Endothelial cell of umbilical vein (primary cell): ENCODE results near the gene FCRL2. TPM values are rescaled to one million over a fixed set of nuclear protein-coding genes. Genes with fewer than 3 reads are reported as not detected.

ENCODE experiments used
- BruUV-seq: library from RNA; stranded (reverse); fragments of 400-500 nt; replicated peaks from 2 replicates; lab custom pipeline; 2021; lab: Mats Ljungman, UMichigan
- CTCF ChIA-PET: fragments of 300-600, 350-600 bp; sonication (Branson Sonifier 250); formaldehyde crosslinking; loops from one replicate; lab custom pipeline; 2021; ENCODE audit warnings: antibody characterized with exemption, inconsistent platforms; lab: Charles Lee
- POLR2A ChIA-PET: fragments of 300-600, 350-600 bp; sonication (Branson Sonifier 250); formaldehyde crosslinking; loops from one replicate; lab custom pipeline; 2021; ENCODE audit warnings: antibody characterized with exemption, inconsistent platforms; lab: Charles Lee
- DNase-seq: peaks from one replicate; pipeline ENCODE4 v3.0.0-alpha.2; 2011; ENCODE audit warnings: low read depth, low spot score
- FAIRE-seq: peaks from 2 replicates; lab custom pipeline; 2011; peaks lifted over from hg19 to GRCh38; lab: Jason Lieb, UNC
- H2AFZ ChIP-seq: 2 replicates; pipeline ENCODE4 v1.6.0; 2012; ENCODE audit warnings: low read depth, low read length, control low read depth, inconsistent platforms
- H3K27ac ChIP-seq: 2 replicates; pipeline ENCODE4 v1.5.1; 2011; ENCODE audit warnings: low read depth, mild to moderate bottlenecking, control low read depth, low read length, moderate library complexity; ENCODE audit not compliant: insufficient read depth
- H3K27me3 ChIP-seq, 2 experiments: 2 replicates each; pipeline versions ENCODE4 v1.6.0 to v1.6.1; 2011; ENCODE audit warnings: low read length in 2 of 2, mixed read lengths in 1 of 2; ENCODE audit not compliant: control insufficient read depth in 2 of 2, insufficient read depth in 2 of 2
- H3K36me3 ChIP-seq, 2 experiments: 2 replicates in 1 of 2; 3 replicates in 1 of 2; pipeline ENCODE4 v1.5.1; 2011; ENCODE audit warnings: low read length in 2 of 2, mild to moderate bottlenecking in 1 of 2, moderate library complexity in 1 of 2; ENCODE audit not compliant: control insufficient read depth in 2 of 2, insufficient read depth in 2 of 2; ENCODE audit errors: extremely low read depth in 1 of 2
- H3K4me1 ChIP-seq: 3 replicates; pipeline ENCODE4 v1.5.1; 2011; ENCODE audit warnings: mild to moderate bottlenecking, low read length; ENCODE audit not compliant: control insufficient read depth, insufficient read depth; ENCODE audit errors: extremely low read depth
- H3K4me2 ChIP-seq: 2 replicates; pipeline ENCODE4 v1.6.1; 2011; ENCODE audit warnings: low read length, control low read depth, mixed read lengths; ENCODE audit not compliant: insufficient read depth
- H3K4me3 ChIP-seq, 3 experiments: fragments of 200-600 bp in 1 of 3; sonication (generic), shearing (Covaris generic) in 1 of 3; replicated peaks in 1 of 3; 2 replicates each; pipeline ENCODE4 v1.5.1; 2011 to 2016; ENCODE audit warnings: control low read depth in 3 of 3, low read length in 3 of 3, mild to moderate bottlenecking in 2 of 3, inconsistent platforms in 1 of 3, low read depth in 1 of 3, moderate library complexity in 1 of 3; ENCODE audit not compliant: insufficient read depth in 1 of 3
- H3K79me2 ChIP-seq: 2 replicates; pipeline ENCODE4 v1.6.0; 2012; ENCODE audit warnings: low read length, inconsistent platforms; ENCODE audit not compliant: control insufficient read depth, insufficient read depth
- H3K9ac ChIP-seq: replicated peaks from 2 replicates; pipeline ENCODE3; 2011; ENCODE audit warnings: low read length, control low read depth; ENCODE audit not compliant: insufficient read depth; ENCODE audit errors: extremely low read depth
- H3K9me1 ChIP-seq: replicated peaks from 3 replicates; pipeline ENCODE4 v1.6.0; 2011; ENCODE audit warnings: mild to moderate bottlenecking, low read length; ENCODE audit not compliant: control insufficient read depth, insufficient read depth; ENCODE audit errors: extremely low read depth
- H3K9me3 ChIP-seq: replicated peaks from 2 replicates; pipeline ENCODE4 v1.5.1; 2012; ENCODE audit warnings: low read length, inconsistent platforms; ENCODE audit not compliant: control insufficient read depth, insufficient read depth
- H4K20me1 ChIP-seq: replicated peaks from 2 replicates; pipeline ENCODE3; 2011; ENCODE audit warnings: mild to moderate bottlenecking, low read length; ENCODE audit not compliant: control insufficient read depth, insufficient read depth; ENCODE audit errors: extremely low read depth
- CTCF ChIP-seq, 2 donors: IDR thresholded peaks; 1 replicate in 1 of 2; 2 replicates in 1 of 2; pipeline ENCODE4 v1.5.1; 2011; ENCODE audit warnings: low read length in 2 of 2, mild to moderate bottlenecking in 2 of 2, moderate library complexity in 2 of 2, control low read depth in 1 of 2, inconsistent platforms in 1 of 2, low read depth in 1 of 2; ENCODE audit not compliant: insufficient read depth in 1 of 2; ENCODE audit errors: extremely low read depth in 1 of 2
- EZH2 ChIP-seq: IDR thresholded peaks from 2 replicates; pipeline ENCODE4 v1.6.1; 2012; ENCODE audit warnings: borderline replicate concordance, low read depth, mild to moderate bottlenecking, moderate library complexity, low read length, inconsistent platforms; ENCODE audit not compliant: severe bottlenecking
- FOS ChIP-seq: IDR thresholded peaks from 2 replicates; pipeline ENCODE4 v1.6.1; 2011; ENCODE audit warnings: mild to moderate bottlenecking, low read length, moderate library complexity, borderline replicate concordance; ENCODE audit not compliant: insufficient read depth
- GATA2 ChIP-seq: IDR thresholded peaks from 2 replicates; pipeline ENCODE4 v1.7.0; 2011; ENCODE audit warnings: low read depth, mild to moderate bottlenecking, moderate library complexity, mixed read lengths, low read length; ENCODE audit not compliant: insufficient read length, insufficient read depth
- JUN ChIP-seq: IDR thresholded peaks from 2 replicates; pipeline ENCODE4 v1.6.1; 2011; ENCODE audit warnings: borderline replicate concordance, low read depth; ENCODE audit not compliant: insufficient read length, insufficient read depth
- MYC ChIP-seq: IDR thresholded peaks from one replicate; pipeline ENCODE4 v1.6.1; 2011; ENCODE audit warnings: mild to moderate bottlenecking, low read depth, low read length
- POLR2A ChIP-seq: IDR thresholded peaks from 2 replicates; pipeline ENCODE4 v1.6.1; 2012; ENCODE audit warnings: low read depth, mild to moderate bottlenecking, control low read depth, low read length
- POLR2AphosphoS5 ChIP-seq: IDR thresholded peaks from 2 replicates; pipeline ENCODE4 v1.6.1; 2012; ENCODE audit warnings: low read depth, mild to moderate bottlenecking, control low read depth, low read length, moderate library complexity; ENCODE audit not compliant: insufficient read depth
- dilution Hi-C: fragments of 300-500 bp; cut with MboI; formaldehyde crosslinking; loops from one replicate; pipeline ENCODE4 v1.15.0; 2019; ENCODE audit warnings: low sequenced_read_pairs; ENCODE audit not compliant: extremely low pct_ligation_motif_present
- intact Hi-C: fragments of 100-400 bp; cut with micrococcal nuclease; formaldehyde crosslinking; loops from one replicate; pipeline ENCODE4 v1.10.0; 2022
- polyA plus RNA-seq, 4 experiments: library from polyadenylated mRNA; depleted of rRNA in 3 of 4; stranded (reverse) in 3 of 4; unstranded in 1 of 4; fragments of >200 nt; gene quantifications; 2 replicates each; pipeline versions ENCODE4 v1.2.1 to v1.2.3, GENCODE V29; 2011 to 2012; ENCODE audit warnings: missing spikeins in 1 of 4
- total RNA-seq: library from RNA; stranded (reverse); gene quantifications from 2 replicates; pipeline ENCODE4 v1.2.3, GENCODE V29; 2021
- TF ChIP-seq, protein P1 (sequence below): IDR thresholded peaks from 2 replicates; pipeline ENCODE4 v1.6.1; 2011; ENCODE audit not compliant: insufficient read depth, insufficient read length

The FCRL2 gene
- total and polyA plus RNA-seq, 2 donors (not counting 3 experiments of a cell fraction or from before 2014, with no cell fraction given), result not detected

- intact Hi-C loops, result no loop called here
- Histone ChIP-seq H2AFZ (no peak overlapping the region), H3K9me1 (no peaks in the 10 kb centered on the region), H3K4me2 (no peak overlapping the region), H3K9ac (no peak overlapping the region), H3K79me2 (no peaks in the 10 kb centered on the region), H3K27me3 (no peaks in the 10 kb centered on the region), H3K36me3 (no peaks in the 10 kb centered on the region), H4K20me1 (no peaks in the 10 kb centered on the region), H3K27ac (no peak overlapping the region), H3K4me3 (no peak overlapping the region), H3K4me1 (no peaks in the 10 kb centered on the region), H3K9me3 (no peaks in the 10 kb centered on the region)
- dilution Hi-C loops, result no loop called here
- ChIA-PET POLR2A (no interaction called here), CTCF (interaction anchor here (0.8 kb wide), 1 partner anchor 131 kb away, joined by 3 read pairs; no protein-coding TSS in a partner anchor)
- no peak for DNase-seq
- FAIRE-seq, result no peak
- TF ChIP-seq EZH2 (no peak), POLR2A (no peak), JUN (no peak), MYC (no peak), FOS (no peak), CTCF (IDR thresholded peaks at IDR 0.05; ENCODE audit: extremely low read depth in 1 of 2, insufficient read depth in 1 of 2, low read depth in 1 of 2, low read length in 2 of 2) (no peak), POLR2AphosphoS5 (no peak), GATA2 (no peak)
- TF ChIP-seq, protein P1, sequence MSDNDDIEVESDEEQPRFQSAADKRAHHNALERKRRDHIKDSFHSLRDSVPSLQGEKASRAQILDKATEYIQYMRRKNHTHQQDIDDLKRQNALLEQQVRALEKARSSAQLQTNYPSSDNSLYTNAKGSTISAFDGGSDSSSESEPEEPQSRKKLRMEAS, result no peak
- no TSS peak for BruUV-seq
Measured at GRCh38 chr1:157711802-157712201, 65.1 kb downstream of the FCRL2 start.
